ENCODE results near the gene SLIT3.

- TF ChIP-seq CTCF (IDR thresholded peaks at IDR 0.05; ENCODE audit: extremely low read depth in 1 of 2, insufficient read depth in 1 of 2, low read depth in 1 of 2, low read length in 2 of 2) (no peak), JUN (IDR thresholded peaks at IDR 0.05; ENCODE audit: borderline replicate concordance, insufficient read depth, insufficient read length, low read depth) (no peak), GATA2 (IDR thresholded peaks at IDR 0.05; ENCODE audit: insufficient read depth, insufficient read length, low read depth, low read length) (no peak), EZH2 (IDR thresholded peaks at IDR 0.05; ENCODE audit: borderline replicate concordance, low read depth, low read length, severe bottlenecking) (no peak), POLR2A (IDR thresholded peaks at IDR 0.05; ENCODE audit: low read depth, low read length) (no peak), POLR2AphosphoS5 (IDR thresholded peaks at IDR 0.05; ENCODE audit: insufficient read depth, low read depth, low read length) (no peak), MYC (IDR thresholded peaks at IDR 0.05; ENCODE audit: low read depth, low read length) (no peak)
Observed at GRCh38 chr5:169094586-169095409, 206.1 kb downstream of the SLIT3 start.
